ENCODE measurements around the gene CALML3. TPM values are rescaled to one million over a fixed set of nuclear protein-coding genes. Genes with fewer than 3 reads are reported as not detected.
A peak's percentile ranks its signal among the peaks of the same experiment; 100 is the strongest.

Gene CALML3
- total and polyA plus RNA-seq, 2 donors = not detected

DNA sequence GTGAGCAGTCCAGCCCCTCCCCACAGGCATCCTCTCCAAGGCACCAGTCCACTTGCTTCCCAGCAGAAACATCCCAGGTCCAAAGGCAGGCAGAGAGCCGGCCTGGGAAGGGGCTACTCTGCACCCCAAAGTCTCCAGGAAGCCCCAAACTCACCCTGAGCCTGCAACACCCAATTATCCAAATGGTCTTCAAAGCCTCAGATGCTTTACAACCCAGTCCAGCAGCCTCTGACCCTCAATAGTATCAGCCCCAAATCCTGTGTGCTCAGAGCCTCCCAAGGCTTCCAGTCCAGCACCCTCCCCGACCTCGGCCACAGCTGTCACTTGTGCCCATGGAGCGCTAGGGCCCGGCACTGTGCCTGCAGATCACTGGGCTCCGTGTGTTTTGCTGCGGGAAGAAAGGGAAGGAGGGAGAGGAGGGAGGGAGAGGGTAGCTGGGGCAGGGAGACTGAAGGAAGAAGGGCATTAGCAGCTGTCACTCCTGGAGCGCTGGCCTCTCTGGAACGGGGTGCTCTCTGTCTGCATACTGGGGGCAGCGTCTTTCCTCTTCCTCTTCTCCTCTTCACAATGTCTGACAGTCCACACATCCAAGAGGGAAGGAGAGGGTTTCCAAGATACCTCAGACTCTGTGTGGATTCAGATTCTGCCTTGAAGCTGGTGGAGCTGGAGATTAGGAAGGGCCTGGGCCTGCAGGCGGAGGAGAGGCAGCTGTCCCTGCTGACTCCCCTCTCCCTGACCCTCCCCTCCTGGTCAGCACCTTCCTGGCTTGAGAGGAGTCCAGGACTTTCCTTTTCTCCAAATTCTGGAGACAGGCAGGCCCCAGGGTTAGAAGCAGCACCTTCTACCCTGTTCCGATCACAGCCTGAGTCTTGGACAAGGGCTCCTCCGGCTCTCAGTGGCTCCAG lies 38.6 kb upstream of the CALML3 start:
- WGBS = 88% methylated on average over 13 of the region's 13 CpGs
- Histone ChIP-seq H3K4me1 (ENCODE audit: insufficient read depth) (no peaks in the 10 kb centered on the region), H3K4me3 (ENCODE audit: low read depth, low read length) (no peak overlapping the region), H3K36me3 (ENCODE audit: insufficient read depth) (no peaks in the 10 kb centered on the region), H3K27ac (ENCODE audit: low read depth) (no peak overlapping the region)
- no peak for DNase-seq (ENCODE audit: extremely low spot score)

- Histone ChIP-seq H3K4me1 (ENCODE audit: insufficient read depth) (no peaks in the 10 kb centered on the region), H3K4me3 (ENCODE audit: low read depth, low read length) (no peak overlapping the region), H3K27ac (ENCODE audit: low read depth) (no peak overlapping the region), H3K36me3 (ENCODE audit: insufficient read depth) (no peaks in the 10 kb centered on the region)
- no peak for DNase-seq (ENCODE audit: extremely low spot score)
- 66% methylated on average over 9 of the region's 9 CpGs for WGBS
Observed at GRCh38 chr10:5486853-5487235, 37.9 kb upstream of the CALML3 start.

- H3K4me1 ChIP-seq (ENCODE audit: insufficient read depth) = no peaks in the 10 kb centered on the region
- H3K4me3 ChIP-seq (ENCODE audit: low read depth, low read length) = no peak overlapping the region
- H3K36me3 ChIP-seq (ENCODE audit: insufficient read depth) = no peaks in the 10 kb centered on the region
- no peak for DNase-seq (ENCODE audit: extremely low spot score)
- H3K27ac ChIP-seq (ENCODE audit: low read depth) = peak overlapping the region; percentile 16
- WGBS = 87% methylated on average over 27 of the region's 27 CpGs
Observed at GRCh38 chr10:5488272-5489161, 36.2 kb upstream of the CALML3 start.

GRCh38 chr10:5490032-5490431 lies 34.7 kb upstream of the CALML3 start:
- 94% methylated on average over 4 of the region's 4 CpGs for WGBS
- Histone ChIP-seq H3K4me1 (ENCODE audit: insufficient read depth) (no peaks in the 10 kb centered on the region), H3K36me3 (ENCODE audit: insufficient read depth) (no peaks in the 10 kb centered on the region), H3K4me3 (ENCODE audit: low read depth, low read length) (no peak overlapping the region), H3K27ac (ENCODE audit: low read depth) (no peak overlapping the region)
- DNase-seq (ENCODE audit: extremely low spot score) = no peak

- H3K27ac ChIP-seq (ENCODE audit: low read depth) = no peak overlapping the region
- no peaks in the 10 kb centered on the region for H3K4me1 ChIP-seq (ENCODE audit: insufficient read depth)
- DNase-seq (ENCODE audit: extremely low spot score) = no peak
- no peak overlapping the region for H3K4me3 ChIP-seq (ENCODE audit: low read depth, low read length)
- WGBS = 90% methylated on average over 10 of the region's 10 CpGs
- no peaks in the 10 kb centered on the region for H3K36me3 ChIP-seq (ENCODE audit: insufficient read depth)
Observed at GRCh38 chr10:5490698-5491464, 33.9 kb upstream of the CALML3 start.

- no peaks in the 10 kb centered on the region for H3K36me3 ChIP-seq (ENCODE audit: insufficient read depth)
- H3K4me1 ChIP-seq (ENCODE audit: insufficient read depth) = no peaks in the 10 kb centered on the region
- no peak for DNase-seq (ENCODE audit: extremely low spot score)
- 96% methylated on average over 7 of the region's 7 CpGs for WGBS
- no peak overlapping the region for H3K4me3 ChIP-seq (ENCODE audit: low read depth, low read length)
- no peak overlapping the region for H3K27ac ChIP-seq (ENCODE audit: low read depth)
Observed at GRCh38 chr10:5491477-5491876, 33.3 kb upstream of the CALML3 start.

DNA sequence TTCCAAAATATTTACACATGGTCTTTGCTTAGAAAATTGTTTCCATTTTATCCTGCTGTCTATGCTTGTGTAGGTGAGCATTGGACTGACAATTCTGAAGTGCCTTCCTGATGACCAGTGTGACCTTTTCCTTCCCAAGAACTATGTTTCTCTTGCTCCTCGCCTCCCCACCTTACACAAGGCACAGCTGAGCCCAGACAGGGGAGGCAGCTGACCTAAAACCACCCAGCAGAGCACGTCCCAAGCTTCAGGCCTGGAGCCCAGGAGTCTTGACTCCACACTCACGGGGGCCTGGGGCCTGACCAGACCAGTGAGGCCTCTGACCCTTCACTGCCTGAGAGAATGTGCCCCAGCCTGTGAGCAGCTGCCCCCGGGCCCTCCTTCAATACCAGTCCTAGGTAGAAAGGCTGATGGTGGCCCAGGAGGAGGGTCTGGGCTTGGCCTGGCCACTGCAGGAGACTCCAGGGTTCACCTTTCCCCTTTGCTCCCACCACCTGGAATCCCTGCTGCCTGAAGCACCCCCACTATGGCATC lies 32.4 kb upstream of the CALML3 start:
- Histone ChIP-seq H3K4me3 (ENCODE audit: low read depth, low read length) (no peak overlapping the region), H3K27ac (ENCODE audit: low read depth) (no peak overlapping the region)
- 95% methylated on average over 4 of the region's 4 CpGs for WGBS

DNA sequence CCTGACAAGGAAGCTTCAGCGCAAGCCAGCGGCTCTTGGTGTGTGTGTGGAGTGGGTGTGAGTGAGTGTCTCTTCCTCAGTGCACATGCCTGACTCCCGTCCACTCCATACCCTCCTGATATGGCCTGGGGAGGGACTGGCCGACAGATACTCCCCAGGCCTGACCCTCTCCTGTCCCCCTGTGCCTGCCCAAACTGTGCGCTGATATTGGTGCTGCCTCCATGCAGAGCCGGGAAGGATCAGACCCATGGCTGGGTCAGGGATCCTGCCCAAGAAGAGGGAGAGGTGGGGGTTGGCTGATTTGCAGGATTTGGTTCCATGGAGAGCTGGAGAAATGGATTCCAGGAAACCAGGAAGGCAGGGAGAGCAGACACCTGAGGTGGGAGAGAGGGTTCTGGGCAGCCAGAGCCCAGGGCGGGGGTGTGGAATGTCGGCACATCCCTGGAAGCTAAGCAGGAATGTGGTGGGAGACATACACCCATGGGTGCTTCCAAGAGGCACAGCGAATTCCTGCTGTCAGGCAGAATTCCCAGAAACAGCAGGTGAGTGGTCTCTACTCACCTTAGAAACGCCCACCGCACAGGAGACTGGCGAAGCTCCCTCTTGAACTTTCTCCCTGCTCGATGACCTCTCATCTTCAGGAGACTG lies 31.7 kb upstream of the CALML3 start:
- Histone ChIP-seq H3K36me3 (ENCODE audit: insufficient read depth) (no peaks in the 10 kb centered on the region), H3K27ac (ENCODE audit: low read depth) (no peak overlapping the region), H3K4me3 (ENCODE audit: low read depth, low read length) (no peak overlapping the region), H3K4me1 (ENCODE audit: insufficient read depth) (no peaks in the 10 kb centered on the region)
- WGBS = 94% methylated on average over 13 of the region's 13 CpGs
- no peak for DNase-seq (ENCODE audit: extremely low spot score)

More for the DNA sequence above, 32.4 kb upstream of the CALML3 start:
- Histone ChIP-seq H3K4me1 (ENCODE audit: insufficient read depth) (no peaks in the 10 kb centered on the region), H3K36me3 (ENCODE audit: insufficient read depth) (no peaks in the 10 kb centered on the region)
- DNase-seq (ENCODE audit: extremely low spot score) = no peak

GRCh38 chr10:5493691-5494090 lies 31.1 kb upstream of the CALML3 start:
- Histone ChIP-seq H3K4me1 (ENCODE audit: insufficient read depth) (no peaks in the 10 kb centered on the region), H3K4me3 (ENCODE audit: low read depth, low read length) (no peak overlapping the region), H3K27ac (ENCODE audit: low read depth) (no peak overlapping the region), H3K36me3 (ENCODE audit: insufficient read depth) (no peaks in the 10 kb centered on the region)
- 82% methylated on average over 3 of the region's 3 CpGs for WGBS
- no peak for DNase-seq (ENCODE audit: extremely low spot score)

- no peaks in the 10 kb centered on the region for H3K36me3 ChIP-seq (ENCODE audit: insufficient read depth)
- no peaks in the 10 kb centered on the region for H3K4me1 ChIP-seq (ENCODE audit: insufficient read depth)
- no peak overlapping the region for H3K27ac ChIP-seq (ENCODE audit: low read depth)
- WGBS = 88% methylated on average over 8 of the region's 8 CpGs
- DNase-seq (ENCODE audit: extremely low spot score) = no peak
- H3K4me3 ChIP-seq (ENCODE audit: low read depth, low read length) = no peak overlapping the region
Observed at GRCh38 chr10:5494611-5495010, 30.1 kb upstream of the CALML3 start.

GRCh38 chr10:5496261-5497250 lies 28.2 kb upstream of the CALML3 start:
- no peak for DNase-seq (ENCODE audit: extremely low spot score)
- Histone ChIP-seq H3K4me3 (ENCODE audit: low read depth, low read length) (no peak overlapping the region), H3K4me1 (ENCODE audit: insufficient read depth) (no peaks in the 10 kb centered on the region), H3K27ac (ENCODE audit: low read depth) (no peak overlapping the region), H3K36me3 (ENCODE audit: insufficient read depth) (no peaks in the 10 kb centered on the region)
- WGBS = 90% methylated on average over 25 of the region's 25 CpGs

DNA sequence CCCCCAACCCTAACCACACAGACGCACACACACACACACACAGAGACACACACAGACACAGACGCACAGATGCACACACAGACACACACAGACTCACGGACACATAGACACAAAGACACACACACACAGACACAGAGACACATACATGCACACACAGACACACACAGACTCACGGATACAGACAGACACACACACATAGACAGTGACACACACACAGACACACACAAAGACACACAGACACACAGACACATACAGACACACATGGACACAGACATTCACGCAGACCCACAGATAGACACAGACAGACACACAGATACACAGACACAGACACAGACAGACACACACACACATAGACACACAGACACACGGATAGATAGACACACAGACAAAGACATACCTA lies 27.5 kb upstream of the CALML3 start:
- no peak for DNase-seq (ENCODE audit: extremely low spot score)
- WGBS = 93% methylated on average over 6 of the region's 6 CpGs
- Histone ChIP-seq H3K4me1 (ENCODE audit: insufficient read depth) (no peaks in the 10 kb centered on the region), H3K27ac (ENCODE audit: low read depth) (no peak overlapping the region), H3K4me3 (ENCODE audit: low read depth, low read length) (no peak overlapping the region), H3K36me3 (ENCODE audit: insufficient read depth) (no peaks in the 10 kb centered on the region)

Measured in urinary bladder (tissue), 4 donors.